ENCODE measurements around the gene PPFIA3. TPM values are rescaled to one million over a fixed set of nuclear protein-coding genes. Genes with fewer than 3 reads are reported as not detected.

PPFIA3 gene
- total RNA-seq, 1 experiment from 2014 or later: 27.3 TPM

- TF ChIP-seq ZNF396 (CRISPR knock-in tag; IDR thresholded peaks at IDR 0.05; ENCODE audit: borderline replicate concordance) (no peak), E2F4 (CRISPR knock-in tag; IDR thresholded peaks at IDR 0.05; ENCODE audit: borderline replicate concordance, low read depth) (no peak), JAZF1 (CRISPR knock-in tag; IDR thresholded peaks at IDR 0.05) (no peak), CBFB (CRISPR knock-in tag; IDR thresholded peaks at IDR 0.05; ENCODE audit: low read depth) (no peak), PRDM15 (CRISPR knock-in tag; IDR thresholded peaks at IDR 0.05) (no peak), IRF2 (CRISPR knock-in tag; IDR thresholded peaks at IDR 0.05; ENCODE audit: borderline replicate concordance, low read depth) (no peak), TP53 (CRISPR knock-in tag; IDR thresholded peaks at IDR 0.05) (no peak), OVOL2 (CRISPR knock-in tag; IDR thresholded peaks at IDR 0.05; ENCODE audit: borderline replicate concordance) (no peak), ZBTB21 (CRISPR knock-in tag; IDR thresholded peaks at IDR 0.05; ENCODE audit: borderline replicate concordance) (no peak), STAT6 (CRISPR knock-in tag; conservative IDR thresholded peaks at IDR 0.05; ENCODE audit: low read depth) (no peak), ZNF532 (CRISPR knock-in tag; IDR thresholded peaks at IDR 0.05; ENCODE audit: borderline replicate concordance) (no peak), ERG (CRISPR knock-in tag; IDR thresholded peaks at IDR 0.05) (no peak), FOXP1 (CRISPR knock-in tag; IDR thresholded peaks at IDR 0.05; ENCODE audit: borderline replicate concordance) (peak; percentile 62; the same call in 1 of the 2 replicates), CREB1 (CRISPR knock-in tag; IDR thresholded peaks at IDR 0.05) (peak; percentile 59; the same call in 1 of the 2 replicates), FOXK1 (CRISPR knock-in tag; IDR thresholded peaks at IDR 0.05) (peak; percentile 69; the same call in 1 of the 2 replicates), RELA (CRISPR knock-in tag; IDR thresholded peaks at IDR 0.05; ENCODE audit: borderline replicate concordance) (no peak), USF2 (CRISPR knock-in tag; IDR thresholded peaks at IDR 0.05) (peak; percentile 87), NR3C1 (CRISPR knock-in tag; conservative IDR thresholded peaks at IDR 0.05; ENCODE audit: low read depth) (no peak), SP1 (CRISPR knock-in tag; conservative IDR thresholded peaks at IDR 0.05) (peak; percentile 98), ZNF425 (CRISPR knock-in tag; conservative IDR thresholded peaks at IDR 0.05) (no peak), ZNF317 (CRISPR knock-in tag; IDR thresholded peaks at IDR 0.05; ENCODE audit: borderline replicate concordance, low read depth) (no peak)
These were observed 32.1 kb downstream of the PPFIA3 start (continued) for GRCh38 chr19:49151267-49152118.
